ENCODE data around the gene OTUD7B. TPM values are rescaled to one million over a fixed set of nuclear protein-coding genes. Genes with fewer than 3 reads are reported as not detected.

The OTUD7B gene
- total RNA-seq, 1 experiment from 2014 or later: 19.6 TPM

DNA sequence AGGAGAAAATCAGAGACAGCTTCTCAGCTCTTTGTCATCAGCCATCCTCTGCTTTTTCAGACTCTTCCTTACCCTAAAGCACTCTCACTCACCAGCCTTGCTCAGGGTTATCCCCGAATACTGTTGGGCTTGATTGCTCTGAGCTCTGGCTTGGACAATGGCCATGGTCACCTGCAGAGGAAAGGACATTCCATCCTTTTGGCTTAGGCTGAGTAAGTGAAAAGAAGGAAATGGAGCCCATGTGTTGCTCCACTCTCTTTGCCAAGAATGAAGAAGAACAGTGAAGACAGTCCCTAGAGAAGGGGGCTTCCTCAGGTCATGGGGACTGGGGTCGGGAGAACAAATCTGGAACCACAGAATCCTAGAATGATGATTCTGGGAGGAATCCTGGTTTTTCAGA lies 76.2 kb downstream of the OTUD7B start:
- intact Hi-C loops (cut with micrococcal nuclease; ENCODE audit: unreplicated experiment): no loop called here
- H3K9me3 ChIP-seq: no peaks in the 10 kb centered on the region
- Mint-ChIP-seq H3K9me3 (ENCODE audit: unreplicated experiment) (no peaks in the 10 kb centered on the region), H3K27me3 (ENCODE audit: insufficient read depth, unreplicated experiment) (no peaks in the 10 kb centered on the region), H3K4me1 (ENCODE audit: low read depth, unreplicated experiment) (peaks cover 29% of the 10 kb centered on the region), H3K27ac (ENCODE audit: unreplicated experiment) (no peak overlapping the region), H3K4me3 (ENCODE audit: unreplicated experiment) (no peak overlapping the region), H3K36me3 (ENCODE audit: insufficient read depth, unreplicated experiment) (peaks cover 27% of the 10 kb centered on the region)
- H3K36me3 ChIP-seq (ENCODE audit: control insufficient read depth, insufficient read depth, low read length): no peaks in the 10 kb centered on the region
- peaks cover 29% of the 10 kb centered on the region for H3K4me1 ChIP-seq
- CTCF ChIA-PET: no interaction called here
- no peaks in the 10 kb centered on the region for H3K27me3 ChIP-seq (replicated peaks; ENCODE audit: control insufficient read depth, insufficient read depth, low read length)
- no peak for TF ChIP-seq CTCF (IDR thresholded peaks at IDR 0.05; ENCODE audit: insufficient read depth in 1 of 2, low read depth in 1 of 2, low read length in 1 of 2, severe bottlenecking in 1 of 2, unreplicated experiment in 1 of 2)
- DNase-seq: no peak
- H3K4me3 ChIP-seq (ENCODE audit: low read depth, low read length): no peak overlapping the region
- BruUV-seq (replicated peaks): no TSS peak
- POLR2A ChIA-PET: no interaction called here

DNA sequence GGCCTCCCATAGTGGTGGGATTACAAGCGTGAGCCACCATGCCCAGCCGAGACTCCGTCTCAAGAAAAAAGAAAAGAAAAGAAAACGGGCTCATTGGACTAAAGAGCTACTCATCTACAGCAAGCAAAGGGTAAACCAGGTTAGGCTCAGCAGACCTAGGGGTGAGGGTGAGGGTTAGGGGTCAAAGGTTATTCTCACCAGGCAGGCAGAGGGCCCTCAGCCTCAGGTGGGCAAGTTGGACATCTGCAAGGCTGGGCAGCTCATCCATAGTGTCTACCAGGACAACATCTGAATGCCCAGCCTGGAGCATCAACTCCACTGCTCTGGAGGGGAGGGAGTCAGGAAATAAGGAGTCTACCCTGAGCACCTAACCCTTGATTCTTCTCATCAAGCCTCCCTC lies 77.3 kb downstream of the OTUD7B start:
- H3K4me1 ChIP-seq: peaks cover 29% of the 10 kb centered on the region
- DNase-seq: no peak
- H3K27ac Mint-ChIP-seq (ENCODE audit: unreplicated experiment): no peak overlapping the region
- no peaks in the 10 kb centered on the region for H3K27me3 ChIP-seq (replicated peaks; ENCODE audit: control insufficient read depth, insufficient read depth, low read length)
- ChIA-PET CTCF (no interaction called here), POLR2A (no interaction called here)
- no peaks in the 10 kb centered on the region for H3K9me3 Mint-ChIP-seq (ENCODE audit: unreplicated experiment)
- peaks cover 25% of the 10 kb centered on the region for H3K36me3 Mint-ChIP-seq (ENCODE audit: insufficient read depth, unreplicated experiment)
- TF ChIP-seq CTCF (IDR thresholded peaks at IDR 0.05; ENCODE audit: insufficient read depth in 1 of 2, low read depth in 1 of 2, low read length in 1 of 2, severe bottlenecking in 1 of 2, unreplicated experiment in 1 of 2): no peak
- H3K4me1 Mint-ChIP-seq (ENCODE audit: low read depth, unreplicated experiment): peaks cover 25% of the 10 kb centered on the region
- H3K4me3 Mint-ChIP-seq (ENCODE audit: unreplicated experiment): no peak overlapping the region
- no peaks in the 10 kb centered on the region for H3K9me3 ChIP-seq
- no peak overlapping the region for H3K4me3 ChIP-seq (ENCODE audit: low read depth, low read length)
- BruUV-seq (replicated peaks): no TSS peak
- no peaks in the 10 kb centered on the region for H3K36me3 ChIP-seq (ENCODE audit: control insufficient read depth, insufficient read depth, low read length)
- no peaks in the 10 kb centered on the region for H3K27me3 Mint-ChIP-seq (ENCODE audit: insufficient read depth, unreplicated experiment)
- intact Hi-C loops (cut with micrococcal nuclease; ENCODE audit: unreplicated experiment): no loop called here

DNA sequence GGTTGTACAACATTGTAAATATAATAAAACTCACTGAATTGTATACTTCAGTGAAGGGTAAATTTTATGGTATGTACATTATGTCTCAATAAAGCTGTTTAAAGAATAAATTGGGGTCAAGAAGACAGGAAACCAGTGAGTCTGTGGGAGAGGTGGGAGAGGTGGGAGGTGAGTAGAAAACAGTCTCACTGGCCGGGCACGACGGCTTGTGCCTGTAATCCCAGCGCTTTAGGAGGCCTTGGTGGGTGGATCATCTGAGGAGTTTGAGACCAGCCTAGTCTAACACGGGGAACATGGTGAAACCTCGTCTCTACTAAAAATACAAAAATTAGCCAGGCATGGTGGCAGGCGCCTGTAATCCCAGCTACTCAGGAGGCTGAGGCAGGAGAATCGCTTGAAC lies 78.1 kb downstream of the OTUD7B start:
- H3K4me1 Mint-ChIP-seq (ENCODE audit: low read depth, unreplicated experiment): peaks cover 22% of the 10 kb centered on the region
- ChIA-PET POLR2A (interaction anchor here (1.2 kb wide), 1 partner anchor 33 kb away, joined by 4 read pairs; the partner anchor contains the start of gene BOLA1), CTCF (no interaction called here)
- no peak overlapping the region for H3K27ac Mint-ChIP-seq (ENCODE audit: unreplicated experiment)
- no peaks in the 10 kb centered on the region for H3K36me3 ChIP-seq (ENCODE audit: control insufficient read depth, insufficient read depth, low read length)
- DNase-seq: no peak
- BruUV-seq (replicated peaks): no TSS peak
- peaks cover 29% of the 10 kb centered on the region for H3K36me3 Mint-ChIP-seq (ENCODE audit: insufficient read depth, unreplicated experiment)
- no peaks in the 10 kb centered on the region for H3K27me3 ChIP-seq (replicated peaks; ENCODE audit: control insufficient read depth, insufficient read depth, low read length)
- intact Hi-C loops (cut with micrococcal nuclease; ENCODE audit: unreplicated experiment): no loop called here
- H3K27me3 Mint-ChIP-seq (ENCODE audit: insufficient read depth, unreplicated experiment): no peaks in the 10 kb centered on the region
- no peak overlapping the region for H3K4me3 ChIP-seq (ENCODE audit: low read depth, low read length)
- H3K4me3 Mint-ChIP-seq (ENCODE audit: unreplicated experiment): no peak overlapping the region
- H3K9me3 Mint-ChIP-seq (ENCODE audit: unreplicated experiment): no peaks in the 10 kb centered on the region
- TF ChIP-seq CTCF (IDR thresholded peaks at IDR 0.05; ENCODE audit: insufficient read depth in 1 of 2, low read depth in 1 of 2, low read length in 1 of 2, severe bottlenecking in 1 of 2, unreplicated experiment in 1 of 2): no peak
- H3K4me1 ChIP-seq: peaks cover 22% of the 10 kb centered on the region
- H3K9me3 ChIP-seq: no peaks in the 10 kb centered on the region
